ENCODE data around the gene MAP2K2. TPM values are rescaled to one million over a fixed set of nuclear protein-coding genes. Genes with fewer than 3 reads are reported as not detected.

MAP2K2 gene
- total RNA-seq, 1 experiment from 2014 or later: 177 TPM

GRCh38 chr19:4164262-4164661 is 40.3 kb upstream of the MAP2K2 start:
- Mint-ChIP-seq H3K4me1 (no peaks in the 10 kb centered on the region), H3K27ac (no peak overlapping the region), H3K4me3 (no peak overlapping the region), H3K27me3 (ENCODE audit: low read depth) (peaks cover 20% of the 10 kb centered on the region), H3K36me3 (no peaks in the 10 kb centered on the region), H3K9me3 (no peaks in the 10 kb centered on the region)
- TF ChIP-seq ZNF138 (CRISPR knock-in tag; conservative IDR thresholded peaks at IDR 0.05) (no peak), ERG (CRISPR knock-in tag; IDR thresholded peaks at IDR 0.05) (no peak), NR1H2 (CRISPR knock-in tag; IDR thresholded peaks at IDR 0.05) (no peak), AFF4 (CRISPR knock-in tag; IDR thresholded peaks at IDR 0.05; ENCODE audit: borderline replicate concordance) (no peak), NFE2L1 (CRISPR knock-in tag; IDR thresholded peaks at IDR 0.05) (no peak), JAZF1 (CRISPR knock-in tag; IDR thresholded peaks at IDR 0.05) (no peak), HMGXB4 (CRISPR knock-in tag; IDR thresholded peaks at IDR 0.05) (no peak), ZNF416 (CRISPR knock-in tag; IDR thresholded peaks at IDR 0.05) (no peak), GABPB1 (CRISPR knock-in tag; IDR thresholded peaks at IDR 0.05) (no peak), NFATC4 (CRISPR knock-in tag; IDR thresholded peaks at IDR 0.05) (no peak), ATF3 (CRISPR knock-in tag; conservative IDR thresholded peaks at IDR 0.05) (no peak), PRDM15 (CRISPR knock-in tag; IDR thresholded peaks at IDR 0.05) (no peak), CDX4 (CRISPR knock-in tag; IDR thresholded peaks at IDR 0.05; ENCODE audit: borderline replicate concordance) (no peak), SP1 (CRISPR knock-in tag; conservative IDR thresholded peaks at IDR 0.05) (no peak), RELA (CRISPR knock-in tag; IDR thresholded peaks at IDR 0.05; ENCODE audit: borderline replicate concordance) (no peak), RORB (CRISPR knock-in tag; IDR thresholded peaks at IDR 0.05) (no peak), USF1 (CRISPR knock-in tag; IDR thresholded peaks at IDR 0.05) (no peak), SOX15 (CRISPR knock-in tag; IDR thresholded peaks at IDR 0.05) (no peak), ZNF317 (CRISPR knock-in tag; IDR thresholded peaks at IDR 0.05; ENCODE audit: borderline replicate concordance, low read depth) (no peak), ZNF219 (CRISPR knock-in tag; IDR thresholded peaks at IDR 0.05; ENCODE audit: borderline replicate concordance) (no peak)
- ChIA-PET CTCF (interaction anchor here (0.5 to 6.2 kb wide), 5 partner anchors 22 to 664 kb away, joined by 3 to 57 read pairs (median 5); no protein-coding TSS in a partner anchor), POLR2A (no interaction called here)
- DNase-seq (ENCODE audit: low spot score) (no peak), ATAC-seq (no peak)
